ENCODE measurements around the gene LIPE. TPM values are rescaled to one million over a fixed set of nuclear protein-coding genes. Genes with fewer than 3 reads are reported as not detected.
"Not testable (repeated sequence)": the region's sequence is repeated elsewhere in the genome, so short reads cannot be mapped to it uniquely, and the experiment has no call there.

LIPE gene
- total and polyA plus RNA-seq, 9 donors: 3.8 to 10.1 (median 8.6) TPM

DNA sequence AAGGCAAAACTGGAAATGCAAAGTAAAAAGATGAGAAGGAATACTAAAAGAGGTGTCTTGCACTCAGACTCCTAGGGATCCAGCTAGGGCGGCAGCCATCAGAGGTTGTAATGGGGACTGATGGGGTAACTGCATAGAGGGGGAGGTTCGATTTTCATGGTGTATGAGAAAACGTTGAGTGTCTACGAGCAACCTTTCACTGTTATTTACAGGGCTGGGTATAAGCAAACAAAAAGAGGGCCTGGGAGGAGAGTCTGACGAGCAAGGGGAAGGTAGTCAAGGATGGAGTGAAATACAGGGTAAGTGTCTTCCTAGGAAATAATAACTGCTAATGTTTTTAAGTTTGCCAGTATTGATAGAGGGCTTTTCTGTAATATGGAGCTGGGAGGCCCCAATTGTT, 21.1 kb upstream of the LIPE start:
- H3K27ac ChIP-seq (ENCODE audit: low read length); H3K27me3 ChIP-seq (ENCODE audit: control insufficient read depth, insufficient read depth, low read length); H3K9me3 ChIP-seq (replicated peaks; ENCODE audit: control insufficient read depth, low read depth, low read length); H3K4me3 ChIP-seq (ENCODE audit: low read length); DNase-seq; H3K4me1 ChIP-seq (ENCODE audit: control insufficient read depth, insufficient read depth, low read length); H3K36me3 ChIP-seq (ENCODE audit: control insufficient read depth, insufficient read depth, low read length): not testable (repeated sequence)
- WGBS (ENCODE audit: insufficient coverage): 59% methylated on average over 5 of the region's 5 CpGs

DNA sequence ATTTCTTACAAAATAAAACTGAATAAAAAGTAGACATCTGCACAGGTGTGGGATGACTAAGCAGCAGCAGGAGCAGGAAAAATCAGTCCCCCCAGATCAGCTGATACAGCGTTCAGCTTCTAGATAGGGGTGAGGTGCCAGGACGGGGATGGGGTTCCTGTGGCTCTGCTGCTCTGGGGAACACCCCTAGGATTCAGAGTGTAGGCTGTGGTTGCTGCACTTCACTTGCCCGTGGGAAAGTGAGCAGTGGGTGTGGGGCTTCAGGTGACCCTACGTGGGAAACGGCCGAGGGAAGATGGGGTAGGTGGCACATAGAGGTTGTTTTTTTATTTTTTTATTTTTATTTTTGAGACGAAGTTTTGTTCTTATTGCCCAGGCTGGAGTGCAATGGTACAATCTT, 18.8 kb upstream of the LIPE start:
- Histone ChIP-seq H3K27ac (ENCODE audit: low read length) (no peak overlapping the region), H3K36me3 (ENCODE audit: control insufficient read depth, insufficient read depth, low read length) (no peaks in the 10 kb centered on the region), H3K27me3 (ENCODE audit: control insufficient read depth, insufficient read depth, low read length) (peaks cover 5% of the 10 kb centered on the region), H3K4me3 (ENCODE audit: low read length) (no peak overlapping the region), H3K9me3 (replicated peaks; ENCODE audit: control insufficient read depth, low read depth, low read length) (no peaks in the 10 kb centered on the region), H3K4me1 (ENCODE audit: control insufficient read depth, insufficient read depth, low read length) (no peaks in the 10 kb centered on the region)
- WGBS (ENCODE audit: insufficient coverage): 85% methylated on average over 7 of the region's 7 CpGs
- no peak for DNase-seq

DNA sequence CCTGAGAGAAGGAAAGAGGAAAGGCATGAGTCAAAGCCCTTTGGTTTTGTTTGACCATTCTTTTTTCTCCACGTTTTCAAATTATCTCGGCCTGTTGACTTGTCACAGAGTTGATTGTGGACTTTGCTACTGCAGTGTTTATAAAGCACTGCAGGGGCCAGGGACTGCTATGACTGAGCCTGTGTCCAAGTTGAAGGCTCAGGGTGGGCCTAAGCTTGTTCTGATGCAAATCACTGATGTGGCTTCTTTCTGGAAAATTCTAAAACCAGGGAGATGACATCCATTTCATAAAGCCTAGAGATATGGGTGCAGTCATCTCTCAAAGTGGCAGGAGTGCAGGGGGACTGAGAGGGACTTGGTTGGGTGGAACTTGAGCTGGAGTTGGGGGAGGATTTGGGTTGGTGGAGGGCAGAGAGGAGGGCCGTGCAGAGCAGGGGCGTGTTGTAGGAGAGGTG, 16.8 kb upstream of the LIPE start:
- no peak for DNase-seq
- Histone ChIP-seq H3K9me3 (replicated peaks; ENCODE audit: control insufficient read depth, low read depth, low read length) (no peaks in the 10 kb centered on the region), H3K36me3 (ENCODE audit: control insufficient read depth, insufficient read depth, low read length) (no peaks in the 10 kb centered on the region), H3K27ac (ENCODE audit: low read length) (no peak overlapping the region), H3K27me3 (ENCODE audit: control insufficient read depth, insufficient read depth, low read length) (peaks cover 5% of the 10 kb centered on the region), H3K4me1 (ENCODE audit: control insufficient read depth, insufficient read depth, low read length) (peaks cover 2% of the 10 kb centered on the region), H3K4me3 (ENCODE audit: low read length) (no peak overlapping the region)
- 47% methylated on average over 3 of the region's 4 CpGs for WGBS (ENCODE audit: insufficient coverage)

DNA sequence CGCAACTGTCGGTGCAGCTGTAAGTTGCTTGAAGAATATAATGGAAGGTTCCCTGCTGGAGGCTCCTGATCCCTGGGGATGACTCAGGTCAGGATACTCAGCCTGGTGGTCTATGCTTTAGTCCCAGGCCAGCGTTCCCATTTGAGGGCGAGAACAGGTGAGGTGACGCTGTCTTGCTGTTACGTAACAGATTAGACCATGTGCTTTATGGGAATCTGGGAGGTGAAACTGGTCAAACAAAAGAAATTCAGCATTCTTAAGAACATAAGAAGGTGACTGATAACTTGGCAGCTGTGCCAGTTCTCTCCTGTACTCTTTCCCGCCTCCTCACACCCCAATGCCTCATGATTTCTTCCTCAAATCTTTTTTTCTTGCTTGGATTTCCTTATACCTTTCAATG, 15.6 kb upstream of the LIPE start, which contains the start of gene CXCL17:
Gene CXCL17, minus strand, starts transcription at position 114 of the 400 bp plus-strand sequence. CDS start 114 bp downstream, outside the sequence.
- Histone ChIP-seq H3K4me3 (ENCODE audit: low read length) (no peak within 1 kb of the TSS), H3K27me3 (ENCODE audit: control insufficient read depth, insufficient read depth, low read length) (peaks cover 5% of the 10 kb centered on the region), H3K4me1 (ENCODE audit: control insufficient read depth, insufficient read depth, low read length) (peaks cover 2% of the 10 kb centered on the region), H3K9me3 (replicated peaks; ENCODE audit: control insufficient read depth, low read depth, low read length) (no peaks in the 10 kb centered on the region), H3K36me3 (ENCODE audit: control insufficient read depth, insufficient read depth, low read length) (no peaks in the 10 kb centered on the region), H3K27ac (ENCODE audit: low read length) (no peak within 1 kb of the TSS)
- WGBS (ENCODE audit: insufficient coverage): 89% methylated on average over 4 of the region's 7 CpGs
- DNase-seq: no peak

DNA sequence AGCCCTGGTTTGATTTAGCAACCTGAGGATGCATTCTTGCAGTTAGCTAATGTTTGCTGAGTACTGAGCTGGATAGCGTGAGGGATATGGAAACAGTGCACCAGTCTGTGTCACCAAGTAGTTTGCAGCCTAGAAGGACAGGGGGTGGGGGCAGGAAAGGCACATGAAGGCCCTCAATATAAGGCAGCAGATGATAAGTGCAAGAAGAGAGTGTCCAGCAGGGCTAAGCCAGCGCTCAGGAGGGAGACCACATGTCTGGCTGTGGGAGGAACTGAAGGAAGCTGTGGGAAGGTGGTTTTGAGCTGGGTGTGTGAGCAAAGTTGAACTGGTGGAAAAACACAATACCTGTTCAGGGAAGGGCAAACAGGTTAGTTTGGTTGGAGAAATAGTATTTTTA, 13.9 kb upstream of the LIPE start:
- Histone ChIP-seq H3K4me3 (ENCODE audit: low read length) (no peak overlapping the region), H3K36me3 (ENCODE audit: control insufficient read depth, insufficient read depth, low read length) (no peaks in the 10 kb centered on the region), H3K9me3 (replicated peaks; ENCODE audit: control insufficient read depth, low read depth, low read length) (no peaks in the 10 kb centered on the region), H3K27me3 (ENCODE audit: control insufficient read depth, insufficient read depth, low read length) (peaks cover 5% of the 10 kb centered on the region), H3K27ac (ENCODE audit: low read length) (no peak overlapping the region), H3K4me1 (ENCODE audit: control insufficient read depth, insufficient read depth, low read length) (peaks cover 2% of the 10 kb centered on the region)
- DNase-seq: no peak
- WGBS (ENCODE audit: insufficient coverage): 78% methylated on average over 2 of the region's 2 CpGs

DNA sequence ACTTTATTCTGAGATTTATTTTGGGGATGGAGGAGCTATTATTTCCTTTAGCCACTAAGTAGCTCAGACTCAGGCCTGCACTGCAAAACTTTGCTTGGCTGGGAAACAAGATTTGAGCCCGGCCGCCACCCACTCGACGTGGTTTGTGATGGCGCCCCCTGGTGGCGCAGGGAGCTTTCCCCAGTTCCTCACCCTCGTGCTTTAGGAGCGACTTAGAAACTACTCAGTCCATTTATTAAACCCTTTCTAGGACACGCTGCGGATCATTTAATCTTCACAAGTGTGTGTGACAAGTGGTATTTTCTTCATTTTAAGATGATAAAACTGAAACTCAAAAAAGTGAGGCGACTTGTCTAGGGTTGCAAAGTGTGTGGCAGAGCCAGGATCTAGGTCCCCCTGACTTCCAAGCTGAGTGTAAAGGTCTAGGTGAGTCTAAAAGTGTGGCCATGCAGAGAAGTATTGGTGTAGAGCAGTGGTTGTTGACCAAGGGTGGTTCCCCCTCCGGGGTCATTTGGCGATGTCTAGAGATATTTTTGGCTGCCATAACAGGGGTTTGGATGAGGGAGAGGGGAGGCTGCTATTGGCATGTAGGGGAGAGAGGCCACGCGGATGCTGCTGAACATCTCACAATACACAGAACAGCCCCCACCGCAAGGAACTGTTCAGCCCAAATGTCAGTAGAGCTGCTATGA, 13.3 kb upstream of the LIPE start:
- Histone ChIP-seq H3K4me3 (ENCODE audit: low read length) (no peak overlapping the region), H3K4me1 (ENCODE audit: control insufficient read depth, insufficient read depth, low read length) (peaks cover 2% of the 10 kb centered on the region), H3K9me3 (replicated peaks; ENCODE audit: control insufficient read depth, low read depth, low read length) (no peaks in the 10 kb centered on the region), H3K36me3 (ENCODE audit: control insufficient read depth, insufficient read depth, low read length) (no peaks in the 10 kb centered on the region), H3K27ac (ENCODE audit: low read length) (no peak overlapping the region), H3K27me3 (ENCODE audit: control insufficient read depth, insufficient read depth, low read length) (peaks cover 5% of the 10 kb centered on the region)
- 13% methylated on average over 7 of the region's 16 CpGs for WGBS (ENCODE audit: insufficient coverage)
- DNase-seq: peak; percentile 57

DNA sequence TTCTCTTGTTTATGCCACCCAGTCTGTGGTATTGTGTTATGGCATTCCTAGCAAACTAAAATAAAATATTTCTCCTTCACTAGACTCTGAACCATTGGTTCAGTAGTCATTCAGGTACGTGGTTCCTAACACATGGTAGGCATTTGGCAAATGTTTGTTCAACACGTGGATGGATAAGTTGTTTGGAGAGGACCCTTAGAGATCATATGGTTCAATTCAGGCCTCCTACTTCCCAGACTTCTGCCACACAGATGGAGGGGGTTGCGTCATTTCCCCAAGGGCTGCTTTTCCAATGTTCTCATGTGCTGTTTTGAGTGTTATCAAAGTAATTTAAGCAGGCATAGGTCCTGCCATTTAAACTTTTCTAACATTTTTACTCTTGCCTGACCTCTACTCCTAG, 8.8 kb upstream of the LIPE start:
- no peak overlapping the region for H3K27ac ChIP-seq (ENCODE audit: low read length)
- H3K4me1 ChIP-seq (ENCODE audit: control insufficient read depth, insufficient read depth, low read length): peaks cover 9% of the 10 kb centered on the region
- no CpG with 5 or more reads among the region's 3 CpGs for WGBS (ENCODE audit: insufficient coverage)

DNA sequence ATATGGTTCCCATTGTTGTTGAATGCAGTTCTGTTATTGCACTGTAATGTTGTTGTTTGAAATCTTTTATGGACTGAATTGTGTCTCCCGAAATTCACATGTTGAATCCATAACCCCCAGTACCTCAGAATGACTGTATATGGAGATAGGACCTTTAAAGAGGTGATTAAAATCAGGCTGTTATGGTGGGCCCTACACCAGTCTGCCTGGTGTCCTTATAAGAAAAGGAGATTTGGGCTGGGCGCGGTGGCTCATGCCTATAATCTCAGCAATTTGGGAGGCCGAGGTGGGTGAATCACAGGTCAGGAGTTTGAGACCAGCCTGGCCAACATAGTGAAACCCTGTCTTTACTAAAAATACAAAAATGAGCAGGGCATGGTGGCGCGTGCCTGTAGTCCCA, 8.1 kb upstream of the LIPE start:
- Histone ChIP-seq H3K27me3 (ENCODE audit: control insufficient read depth, insufficient read depth, low read length) (no peaks in the 10 kb centered on the region), H3K9me3 (replicated peaks; ENCODE audit: control insufficient read depth, low read depth, low read length) (no peaks in the 10 kb centered on the region), H3K4me1 (ENCODE audit: control insufficient read depth, insufficient read depth, low read length) (peaks cover 9% of the 10 kb centered on the region), H3K4me3 (ENCODE audit: low read length) (no peak overlapping the region), H3K27ac (ENCODE audit: low read length) (no peak overlapping the region), H3K36me3 (ENCODE audit: control insufficient read depth, insufficient read depth, low read length) (no peaks in the 10 kb centered on the region)
- WGBS (ENCODE audit: insufficient coverage): 91% methylated on average over 4 of the region's 6 CpGs
- DNase-seq: no peak

More for the DNA sequence above, 8.8 kb upstream of the LIPE start:
- Histone ChIP-seq H3K36me3 (ENCODE audit: control insufficient read depth, insufficient read depth, low read length) (no peaks in the 10 kb centered on the region), H3K4me3 (ENCODE audit: low read length) (no peak overlapping the region), H3K9me3 (replicated peaks; ENCODE audit: control insufficient read depth, low read depth, low read length) (no peaks in the 10 kb centered on the region), H3K27me3 (ENCODE audit: control insufficient read depth, insufficient read depth, low read length) (peaks cover under 1% of the 10 kb centered on the region)
- DNase-seq: no peak

DNA sequence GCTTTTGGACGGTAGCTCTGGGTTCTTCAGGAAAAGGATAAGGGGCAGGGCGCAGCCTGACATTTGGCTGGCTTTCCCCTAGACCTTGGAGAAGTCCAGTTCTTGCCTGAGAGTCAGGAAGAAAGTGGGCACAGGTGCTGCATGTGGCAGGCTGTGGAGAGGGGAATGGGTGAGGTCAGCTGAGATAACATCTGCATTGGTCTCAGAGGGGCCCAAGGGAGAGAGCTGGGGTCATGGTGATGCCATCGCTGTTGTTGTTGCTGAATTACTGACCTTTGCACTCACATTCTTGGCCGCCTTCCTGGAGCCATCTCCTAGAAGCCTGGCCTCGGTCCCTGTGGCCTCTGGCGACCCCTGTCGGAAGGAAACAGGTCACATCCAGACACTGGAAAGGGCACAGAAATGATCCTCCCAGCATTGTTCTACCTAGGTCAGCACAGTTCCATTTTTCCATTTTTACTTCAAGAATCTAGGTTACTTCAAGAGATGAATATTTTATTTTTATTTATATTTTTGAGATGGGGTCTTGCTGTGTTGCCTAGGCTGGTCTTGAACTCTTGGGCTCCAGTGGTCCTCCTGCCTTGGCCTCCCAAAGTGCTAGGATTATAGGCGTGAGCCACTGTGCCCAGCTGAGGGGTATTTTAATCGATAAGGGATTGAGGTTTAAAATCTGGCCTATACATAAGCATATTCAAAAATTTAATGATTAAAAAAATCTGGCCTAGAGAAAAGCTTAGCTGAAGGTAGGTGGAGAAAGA, 6.5 kb upstream of the LIPE start:
- no peaks in the 10 kb centered on the region for H3K36me3 ChIP-seq (ENCODE audit: control insufficient read depth, insufficient read depth, low read length)

DNA sequence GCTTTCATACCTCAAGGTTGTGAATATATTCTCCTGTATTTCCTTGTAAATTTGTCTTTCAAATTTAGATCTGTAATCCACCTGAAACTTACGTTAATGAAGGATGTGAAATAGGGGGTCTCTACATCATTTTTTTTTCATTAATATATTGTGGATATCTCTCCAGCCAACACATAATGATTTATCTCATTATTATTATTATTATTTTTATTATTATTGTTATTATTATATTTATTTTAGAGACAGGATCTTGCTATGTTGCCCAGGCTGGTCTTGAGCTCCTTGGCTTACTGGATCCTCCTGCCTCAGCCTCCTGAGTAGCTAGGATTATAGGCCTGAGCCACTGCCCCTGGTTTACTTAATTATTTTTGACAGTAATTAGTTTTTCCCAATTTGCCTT, 4.3 kb upstream of the LIPE start:
- H3K36me3 ChIP-seq (ENCODE audit: control insufficient read depth, insufficient read depth, low read length): no peaks in the 10 kb centered on the region
- H3K4me1 ChIP-seq (ENCODE audit: control insufficient read depth, insufficient read depth, low read length): peaks cover 7% of the 10 kb centered on the region
- H3K27me3 ChIP-seq (ENCODE audit: control insufficient read depth, insufficient read depth, low read length): no peaks in the 10 kb centered on the region
- no peak overlapping the region for H3K27ac ChIP-seq (ENCODE audit: low read length)
- no peak overlapping the region for H3K4me3 ChIP-seq (ENCODE audit: low read length)
- no CpG with 5 or more reads among the region's 1 CpG for WGBS (ENCODE audit: insufficient coverage)
- DNase-seq: no peak
- no peaks in the 10 kb centered on the region for H3K9me3 ChIP-seq (replicated peaks; ENCODE audit: control insufficient read depth, low read depth, low read length)

More for the DNA sequence above, 6.5 kb upstream of the LIPE start:
- peak; percentile 66 for DNase-seq
- Histone ChIP-seq H3K4me3 (ENCODE audit: low read length) (no peak overlapping the region), H3K27ac (ENCODE audit: low read length) (peak overlapping the region; percentile 65), H3K27me3 (ENCODE audit: control insufficient read depth, insufficient read depth, low read length) (no peaks in the 10 kb centered on the region), H3K9me3 (replicated peaks; ENCODE audit: control insufficient read depth, low read depth, low read length) (no peaks in the 10 kb centered on the region), H3K4me1 (ENCODE audit: control insufficient read depth, insufficient read depth, low read length) (peaks cover 7% of the 10 kb centered on the region)
- WGBS (ENCODE audit: insufficient coverage): 20% methylated on average over 6 of the region's 9 CpGs
